GM12873 (cell line): Measurements from ENCODE around the gene PYCARD.

Experiments used
- CTCF ChIP-seq: IDR thresholded peaks from 2 replicates; pipeline ENCODE4 v1.5.1; 2012; ENCODE audit warnings: low read depth, mild to moderate bottlenecking, moderate library complexity, low read length, control low read depth; ENCODE audit not compliant: insufficient read depth; ENCODE audit errors: missing control alignments

Gene PYCARD

DNA sequence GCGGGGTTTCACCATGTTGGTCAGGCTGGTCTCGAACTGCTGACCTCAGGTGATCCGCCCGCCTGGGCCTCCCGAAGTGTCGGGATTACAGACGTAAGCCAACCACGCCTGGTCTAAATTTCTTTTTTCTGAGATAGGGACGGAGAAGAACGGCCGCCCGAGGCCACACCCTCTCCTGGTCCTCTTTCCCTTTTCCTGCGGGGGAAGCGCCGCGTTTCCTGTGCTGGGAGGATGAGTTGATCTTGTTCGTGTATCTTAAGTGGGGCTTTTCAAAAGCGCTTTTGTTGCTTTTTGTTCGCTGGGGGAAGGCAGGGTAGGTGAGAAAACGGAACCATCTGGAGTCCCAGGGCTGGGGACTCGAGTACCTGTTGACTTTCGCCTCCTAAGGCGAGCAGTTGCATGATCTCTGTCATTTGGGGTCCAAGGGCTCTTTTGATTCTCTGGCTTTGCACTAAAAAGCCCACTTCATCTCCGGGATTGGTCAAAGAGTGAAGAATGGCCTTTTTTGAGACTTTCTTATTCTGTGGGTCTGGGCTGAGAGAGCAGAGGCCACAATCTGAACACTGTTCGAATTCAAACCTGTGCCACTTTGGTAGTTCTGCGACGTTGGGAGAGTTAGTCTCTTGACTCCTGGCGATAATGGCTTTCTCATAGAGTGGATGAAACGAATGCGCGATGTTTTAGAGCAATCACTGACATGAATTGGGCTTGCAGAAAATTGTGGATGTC lies 21.3 kb downstream of the PYCARD start:
- no peak for TF ChIP-seq CTCF

GRCh38 chr16:31179747-31180459 lies 22.7 kb downstream of the PYCARD start, which contains the start of gene FUS:
Gene FUS (plus strand): TSS chr16:31180139. CDS start chr16:31180215, 76 bp downstream.
- no peak for TF ChIP-seq CTCF

GRCh38 chr16:31179219-31179746 lies 23.3 kb downstream of the PYCARD start:
- no peak for TF ChIP-seq CTCF

DNA sequence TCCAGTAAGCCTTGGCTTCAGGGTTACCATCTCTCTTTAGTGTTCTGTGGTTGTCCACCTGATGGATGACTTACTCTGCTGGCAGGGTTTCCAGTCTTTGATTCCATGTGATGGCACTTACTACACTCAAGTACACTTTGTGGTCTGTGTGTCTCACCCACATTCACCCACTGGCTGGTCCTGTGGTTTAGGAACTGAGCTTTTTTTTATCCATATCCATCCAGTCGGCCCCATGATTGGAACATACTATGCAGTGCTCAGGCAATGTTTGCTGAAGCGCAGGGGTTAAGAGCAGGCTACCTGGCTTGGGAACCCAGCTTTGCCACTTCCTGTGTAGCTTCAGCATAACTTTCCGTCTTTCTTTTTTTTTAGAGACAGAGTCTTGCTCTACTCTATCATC lies 25.4 kb downstream of the PYCARD start:
- no peak for TF ChIP-seq CTCF

GRCh38 chr16:31168848-31169247 lies 33.7 kb downstream of the PYCARD start:
- TF ChIP-seq CTCF, result no peak

DNA sequence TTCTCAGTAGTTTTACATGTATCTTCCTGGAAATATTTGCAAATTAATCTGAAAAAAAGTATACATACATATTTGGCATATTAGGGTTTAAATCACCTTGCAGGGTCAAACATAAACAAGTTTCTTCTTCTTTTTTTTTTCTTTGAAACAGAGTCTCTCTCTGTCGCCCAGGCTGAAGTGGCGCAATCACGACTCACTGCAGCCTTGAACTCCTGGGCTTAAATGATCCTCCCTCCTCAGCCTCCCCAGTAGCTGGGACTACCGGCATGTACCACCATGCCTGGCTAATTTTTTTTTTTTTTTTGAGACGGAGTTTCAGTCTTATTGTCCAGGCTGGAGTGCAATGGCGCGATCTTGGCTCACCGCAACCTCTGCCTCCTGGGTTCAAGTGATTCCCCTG lies 35.2 kb downstream of the PYCARD start:
- TF ChIP-seq CTCF, result no peak

GRCh38 chr16:31157136-31157535 lies 45.4 kb downstream of the PYCARD start:
- TF ChIP-seq CTCF, result no peak
